ENCODE results near the gene MYLK.

Gene MYLK

GRCh38 chr3:123584284-123584987, 299.7 kb downstream of the MYLK start:
- Histone ChIP-seq H4K20me1 (ENCODE audit: insufficient read depth) (no peaks in the 10 kb centered on the region), H3K79me2 (ENCODE audit: insufficient read depth, low read depth) (no peaks in the 10 kb centered on the region; the same call in 1 of the 2 replicates), H3K27ac (peak overlapping the region; percentile 90; the same call in 1 of the 2 replicates), H3K27me3 (ENCODE audit: insufficient read depth, low read depth) (no peaks in the 10 kb centered on the region), H3K4me3 (IDR thresholded peaks at IDR 0.05; ENCODE audit: insufficient read depth, low read depth, low read length) (no peak overlapping the region), H3K36me3 (ENCODE audit: insufficient read depth) (no peaks in the 10 kb centered on the region), H3K9ac (peak overlapping the region; percentile 96; the same call in 1 of the 2 replicates), H3K4me1 (ENCODE audit: low read depth, poor library complexity, severe bottlenecking) (peaks cover 23% of the 10 kb centered on the region), H2AFZ (ENCODE audit: low read depth) (peak overlapping the region; percentile 96), H3K4me2 (peak overlapping the region; percentile 78)
- TF ChIP-seq, protein P1, sequence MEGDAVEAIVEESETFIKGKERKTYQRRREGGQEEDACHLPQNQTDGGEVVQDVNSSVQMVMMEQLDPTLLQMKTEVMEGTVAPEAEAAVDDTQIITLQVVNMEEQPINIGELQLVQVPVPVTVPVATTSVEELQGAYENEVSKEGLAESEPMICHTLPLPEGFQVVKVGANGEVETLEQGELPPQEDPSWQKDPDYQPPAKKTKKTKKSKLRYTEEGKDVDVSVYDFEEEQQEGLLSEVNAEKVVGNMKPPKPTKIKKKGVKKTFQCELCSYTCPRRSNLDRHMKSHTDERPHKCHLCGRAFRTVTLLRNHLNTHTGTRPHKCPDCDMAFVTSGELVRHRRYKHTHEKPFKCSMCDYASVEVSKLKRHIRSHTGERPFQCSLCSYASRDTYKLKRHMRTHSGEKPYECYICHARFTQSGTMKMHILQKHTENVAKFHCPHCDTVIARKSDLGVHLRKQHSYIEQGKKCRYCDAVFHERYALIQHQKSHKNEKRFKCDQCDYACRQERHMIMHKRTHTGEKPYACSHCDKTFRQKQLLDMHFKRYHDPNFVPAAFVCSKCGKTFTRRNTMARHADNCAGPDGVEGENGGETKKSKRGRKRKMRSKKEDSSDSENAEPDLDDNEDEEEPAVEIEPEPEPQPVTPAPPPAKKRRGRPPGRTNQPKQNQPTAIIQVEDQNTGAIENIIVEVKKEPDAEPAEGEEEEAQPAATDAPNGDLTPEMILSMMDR (conservative IDR thresholded peaks at IDR 0.05; ENCODE audit: low read depth, low read length), result no peak

DNA sequence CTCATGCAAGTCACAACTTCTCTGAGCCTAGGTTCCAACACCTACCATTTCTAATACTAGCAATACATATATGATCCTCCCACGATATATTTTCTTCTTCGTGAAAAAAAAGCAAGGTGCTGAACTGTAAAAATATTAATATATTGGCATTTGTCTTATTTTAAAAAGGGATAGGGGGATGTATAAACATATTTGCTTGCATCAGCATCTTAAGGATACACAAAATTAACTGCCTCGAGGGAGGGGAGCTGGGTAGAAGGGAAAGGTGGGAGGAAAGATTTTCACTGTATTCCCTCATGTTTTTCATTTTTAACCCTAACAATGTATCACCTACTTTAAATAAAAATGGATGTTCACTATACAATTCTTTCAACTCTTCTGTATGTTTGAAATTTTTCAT, 300.6 kb downstream of the MYLK start:
- Histone ChIP-seq H3K79me2 (ENCODE audit: insufficient read depth, low read depth) (no peaks in the 10 kb centered on the region; the same call in 1 of the 2 replicates), H4K20me1 (ENCODE audit: insufficient read depth) (no peaks in the 10 kb centered on the region), H2AFZ (ENCODE audit: low read depth) (no peak overlapping the region), H3K27me3 (ENCODE audit: insufficient read depth, low read depth) (no peaks in the 10 kb centered on the region), H3K36me3 (ENCODE audit: insufficient read depth) (no peaks in the 10 kb centered on the region), H3K9ac (no peak overlapping the region), H3K4me2 (peak overlapping the region; percentile 78), H3K4me1 (ENCODE audit: low read depth, poor library complexity, severe bottlenecking) (peaks cover 23% of the 10 kb centered on the region), H3K4me3 (IDR thresholded peaks at IDR 0.05; ENCODE audit: insufficient read depth, low read depth, low read length) (no peak overlapping the region), H3K27ac (no peak overlapping the region)
- TF ChIP-seq, protein P1 (conservative IDR thresholded peaks at IDR 0.05; ENCODE audit: low read depth, low read length), result no peak

DNA sequence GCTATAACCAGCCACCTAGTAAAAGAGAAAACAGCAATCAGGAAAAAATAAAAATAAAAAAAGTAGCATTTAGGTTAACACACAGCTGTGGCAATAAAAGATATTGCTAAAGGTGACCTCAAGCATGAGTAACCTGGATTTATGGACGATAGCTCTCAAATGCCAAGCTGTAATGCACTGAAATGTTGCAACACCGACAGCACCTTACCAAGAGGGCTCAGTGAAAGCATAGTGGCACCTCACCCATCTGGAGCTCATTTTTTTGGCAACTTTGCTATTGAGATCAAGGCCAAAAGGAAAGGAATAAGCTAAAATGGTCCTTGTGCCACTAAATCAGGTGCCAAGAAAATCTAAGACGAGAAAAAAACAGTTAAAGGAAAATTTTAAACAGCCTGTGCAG, 301.8 kb downstream of the MYLK start:
- no peak overlapping the region for H2AFZ ChIP-seq (ENCODE audit: low read depth)
- H3K4me1 ChIP-seq (ENCODE audit: low read depth, poor library complexity, severe bottlenecking), result peaks cover 23% of the 10 kb centered on the region
- H3K27ac ChIP-seq, result no peak overlapping the region
- H3K9ac ChIP-seq, result no peak overlapping the region
- H3K36me3 ChIP-seq (ENCODE audit: insufficient read depth), result no peaks in the 10 kb centered on the region
- H3K27me3 ChIP-seq (ENCODE audit: insufficient read depth, low read depth), result no peaks in the 10 kb centered on the region
- 0 out of 2 replicates have a peak overlapping the region, but pooled peaks have one; percentile 78 for H3K4me2 ChIP-seq
- TF ChIP-seq, protein P1 (conservative IDR thresholded peaks at IDR 0.05; ENCODE audit: low read depth, low read length), result no peak
- H3K4me3 ChIP-seq (IDR thresholded peaks at IDR 0.05; ENCODE audit: insufficient read depth, low read depth, low read length), result no peak overlapping the region
- no peaks in the 10 kb centered on the region; the same call in 1 of the 2 replicates for H3K79me2 ChIP-seq (ENCODE audit: insufficient read depth, low read depth)
- H4K20me1 ChIP-seq (ENCODE audit: insufficient read depth), result no peaks in the 10 kb centered on the region

DNA sequence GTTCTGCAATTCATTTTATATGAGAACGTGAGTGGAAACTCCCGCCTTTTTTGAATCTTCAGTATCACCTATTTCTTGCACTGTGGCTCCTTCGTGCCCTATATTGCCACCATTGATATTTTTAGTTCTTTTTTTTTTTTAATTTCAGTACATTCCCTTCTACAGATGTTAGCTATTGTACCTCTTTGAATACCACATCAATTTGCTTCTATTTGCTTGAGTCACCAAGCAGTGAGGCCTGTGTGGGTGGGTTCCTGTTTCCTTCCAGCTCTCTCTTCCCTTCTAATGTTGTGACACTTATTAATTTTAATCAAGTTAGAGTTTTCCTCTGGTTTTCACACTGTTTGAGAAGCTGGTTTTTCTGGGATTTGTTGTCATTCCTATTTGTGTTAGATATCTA, 308.0 kb downstream of the MYLK start:
- no peak overlapping the region for H3K27ac ChIP-seq
- no peaks in the 10 kb centered on the region for H3K79me2 ChIP-seq (ENCODE audit: insufficient read depth, low read depth)
- H2AFZ ChIP-seq (ENCODE audit: low read depth), result no peak overlapping the region
- H3K36me3 ChIP-seq (ENCODE audit: insufficient read depth), result no peaks in the 10 kb centered on the region
- H3K27me3 ChIP-seq (ENCODE audit: insufficient read depth, low read depth), result no peaks in the 10 kb centered on the region
- H3K9ac ChIP-seq, result no peak overlapping the region
- H3K4me2 ChIP-seq, result no peak overlapping the region
- H3K4me3 ChIP-seq (IDR thresholded peaks at IDR 0.05; ENCODE audit: insufficient read depth, low read depth, low read length), result no peak overlapping the region
- no peaks in the 10 kb centered on the region for H3K4me1 ChIP-seq (ENCODE audit: low read depth, poor library complexity, severe bottlenecking)
- TF ChIP-seq, protein P1 (conservative IDR thresholded peaks at IDR 0.05; ENCODE audit: low read depth, low read length), result no peak
- no peaks in the 10 kb centered on the region for H4K20me1 ChIP-seq (ENCODE audit: insufficient read depth)
